CMK (cell line): ENCODE results near the gene SLC35F1.
"Not testable (repeated sequence)": the region's sequence is repeated elsewhere in the genome, so short reads cannot be mapped to it uniquely, and the experiment has no call there.

ENCODE experiments used
- DNase-seq: peaks from one replicate; pipeline ENCODE4 v3.0.0-alpha.2; 2010; ENCODE audit warnings: low read depth

Gene SLC35F1

GRCh38 chr6:117906958-117907600 lies at the start of gene SLC35F1:
Gene SLC35F1, plus strand, starts transcription at chr6:117907264.
- no peak for DNase-seq

- not testable (repeated sequence) for DNase-seq
These were observed 48.5 kb upstream of the SLC35F1 start for GRCh38 chr6:117858601-117859000.

- no peak for DNase-seq
These were observed 45.5 kb upstream of the SLC35F1 start for GRCh38 chr6:117861545-117861944.

GRCh38 chr6:117866561-117866960 lies 40.5 kb upstream of the SLC35F1 start:
- no peak for DNase-seq

GRCh38 chr6:117870486-117871242 lies 36.4 kb upstream of the SLC35F1 start:
- no peak for DNase-seq

- no peak for DNase-seq
These were observed 26.2 kb upstream of the SLC35F1 start for GRCh38 chr6:117880824-117881223.

- DNase-seq = no peak
These were observed 16.9 kb upstream of the SLC35F1 start for GRCh38 chr6:117890172-117890571.

- DNase-seq = no peak
These were observed 532 bp upstream of the SLC35F1 start for GRCh38 chr6:117906507-117906957.

- no peak for DNase-seq
These were observed 659 bp downstream of the SLC35F1 start for GRCh38 chr6:117907601-117908245.

GRCh38 chr6:117908246-117909068 lies 1.4 kb downstream of the SLC35F1 start:
- no peak for DNase-seq

- no peak for DNase-seq
These were observed 2.6 kb downstream of the SLC35F1 start for GRCh38 chr6:117909638-117910037.

GRCh38 chr6:117910549-117910948 lies 3.5 kb downstream of the SLC35F1 start:
- DNase-seq = no peak

GRCh38 chr6:117911150-117911549 lies 4.1 kb downstream of the SLC35F1 start:
- DNase-seq = no peak

- DNase-seq = no peak
These were observed 4.6 kb downstream of the SLC35F1 start for GRCh38 chr6:117911660-117912059.

GRCh38 chr6:117915846-117916245 lies 8.8 kb downstream of the SLC35F1 start:
- no peak for DNase-seq

GRCh38 chr6:117916483-117916882 lies 9.4 kb downstream of the SLC35F1 start:
- no peak for DNase-seq

GRCh38 chr6:117917176-117917575 lies 10.1 kb downstream of the SLC35F1 start:
- no peak for DNase-seq

- DNase-seq = no peak
These were observed 11.4 kb downstream of the SLC35F1 start for GRCh38 chr6:117918454-117918853.

- no peak for DNase-seq
These were observed 12.2 kb downstream of the SLC35F1 start for GRCh38 chr6:117919275-117919674.

- no peak for DNase-seq
These were observed 13.0 kb downstream of the SLC35F1 start for GRCh38 chr6:117919775-117920729.

- DNase-seq = no peak
These were observed 17.6 kb downstream of the SLC35F1 start for GRCh38 chr6:117924690-117925089.
